Skin of body (tissue), 2 donors: ENCODE results near the gene PARK7. TPM values are rescaled to one million over a fixed set of nuclear protein-coding genes. Genes with fewer than 3 reads are reported as not detected.
A peak's percentile ranks its signal among the peaks of the same experiment; 100 is the strongest.

Experiments used
- DNase-seq: peaks from one replicate; lab custom pipeline; 2025; lab: John Stamatoyannopoulos, UW
- total RNA-seq: library from RNA; depleted of rRNA; stranded (reverse); fragments of >200 nt; gene quantifications from one replicate; pipeline ENCODE4 v1.2.3, GENCODE V29; 2014

Gene PARK7
- total RNA-seq, 1 donor from 2014 or later, result 146 TPM

DNA sequence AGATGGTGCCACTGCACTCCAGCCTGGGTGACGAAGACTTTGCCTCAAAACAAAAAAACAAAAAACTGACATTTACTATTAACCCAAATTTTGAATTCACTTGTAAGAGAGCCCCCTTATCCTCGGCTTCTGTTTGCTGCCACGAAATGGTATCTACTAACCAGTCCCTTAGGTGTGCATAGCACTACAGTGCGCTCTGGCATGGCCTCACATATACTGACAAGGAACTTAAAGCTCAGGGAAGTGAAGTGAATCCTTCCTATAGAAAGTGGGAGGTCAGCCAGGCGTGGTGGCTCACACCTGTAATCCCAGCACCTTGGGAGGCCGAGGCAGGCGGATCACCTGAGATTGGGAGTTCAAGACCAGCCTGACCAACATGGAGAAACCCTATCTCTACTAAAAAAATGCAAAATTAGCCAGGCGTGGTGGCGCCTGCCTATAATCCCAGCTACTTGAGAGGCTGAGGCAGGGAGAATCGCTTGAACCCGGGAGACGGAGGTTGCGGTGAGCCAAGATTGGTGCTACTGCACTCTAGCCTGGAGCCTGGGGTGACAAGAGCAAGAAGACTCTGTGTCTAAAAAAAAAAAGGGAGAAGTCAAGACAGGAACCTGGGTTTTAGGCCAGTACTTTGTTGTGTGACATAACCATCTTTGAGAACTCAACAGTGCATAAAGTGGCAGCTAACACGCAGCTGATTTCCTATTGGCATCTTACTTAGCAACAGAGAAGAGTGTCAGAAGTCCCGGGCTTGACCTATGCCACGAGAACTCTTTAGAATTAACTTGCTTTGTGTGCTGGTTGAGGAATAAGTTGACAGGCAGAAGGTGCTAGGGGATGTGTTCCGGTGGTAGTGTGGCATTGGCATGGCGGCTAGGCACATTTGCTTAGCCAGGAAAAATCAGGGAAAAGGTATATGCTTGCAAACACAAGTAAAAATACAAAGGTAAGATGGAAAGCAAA is 47.8 kb downstream of the PARK7 start:
- DNase-seq, result no peak

DNA sequence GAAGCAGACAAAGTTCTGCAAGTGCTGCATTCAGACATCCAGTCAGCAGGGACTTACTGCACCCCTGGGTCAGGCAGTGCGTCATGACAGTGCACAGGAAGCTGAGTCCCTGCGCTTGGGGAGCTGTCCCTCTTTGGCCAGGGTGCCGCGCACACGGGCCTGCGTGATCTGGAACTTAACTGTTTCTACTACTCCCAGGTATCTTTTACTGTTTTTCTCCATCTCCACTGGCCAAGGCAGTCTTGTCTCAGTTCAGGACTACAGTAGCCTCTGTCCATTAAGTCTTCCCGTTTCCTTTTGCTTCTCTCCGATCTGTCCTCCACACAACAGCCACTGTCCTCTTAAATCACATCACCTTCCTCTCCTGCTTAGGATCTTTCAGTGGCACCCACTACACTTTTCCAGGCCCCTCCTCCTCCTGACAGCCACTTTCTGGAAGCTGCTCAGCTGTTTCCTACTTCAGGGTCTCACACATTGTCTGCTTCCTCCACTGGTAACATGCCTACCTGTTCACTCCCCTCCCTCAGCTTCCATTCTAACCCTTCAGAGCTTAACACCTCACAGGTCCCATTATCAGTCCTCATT is 48.7 kb downstream of the PARK7 start:
- no peak for DNase-seq

DNA sequence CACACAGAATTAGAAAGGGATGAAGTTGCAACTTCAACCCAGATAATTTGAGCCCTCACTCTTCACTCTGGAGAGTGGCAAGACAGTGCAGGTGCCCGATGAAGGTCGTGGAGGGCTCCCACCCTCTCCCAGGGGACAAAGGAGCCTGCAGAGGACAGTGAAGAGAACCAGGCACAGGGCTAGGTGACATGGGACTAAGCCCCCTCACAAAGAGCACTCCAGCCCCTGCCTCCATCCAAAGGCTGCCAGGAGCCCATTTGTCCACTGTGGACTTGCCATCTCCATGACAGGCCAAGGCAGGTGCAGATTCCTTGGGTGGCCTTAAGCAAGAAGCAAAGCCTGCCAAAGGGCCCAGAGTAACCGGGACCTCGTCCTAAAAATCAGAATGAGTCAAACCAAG is 49.5 kb downstream of the PARK7 start:
- no peak for DNase-seq

DNA sequence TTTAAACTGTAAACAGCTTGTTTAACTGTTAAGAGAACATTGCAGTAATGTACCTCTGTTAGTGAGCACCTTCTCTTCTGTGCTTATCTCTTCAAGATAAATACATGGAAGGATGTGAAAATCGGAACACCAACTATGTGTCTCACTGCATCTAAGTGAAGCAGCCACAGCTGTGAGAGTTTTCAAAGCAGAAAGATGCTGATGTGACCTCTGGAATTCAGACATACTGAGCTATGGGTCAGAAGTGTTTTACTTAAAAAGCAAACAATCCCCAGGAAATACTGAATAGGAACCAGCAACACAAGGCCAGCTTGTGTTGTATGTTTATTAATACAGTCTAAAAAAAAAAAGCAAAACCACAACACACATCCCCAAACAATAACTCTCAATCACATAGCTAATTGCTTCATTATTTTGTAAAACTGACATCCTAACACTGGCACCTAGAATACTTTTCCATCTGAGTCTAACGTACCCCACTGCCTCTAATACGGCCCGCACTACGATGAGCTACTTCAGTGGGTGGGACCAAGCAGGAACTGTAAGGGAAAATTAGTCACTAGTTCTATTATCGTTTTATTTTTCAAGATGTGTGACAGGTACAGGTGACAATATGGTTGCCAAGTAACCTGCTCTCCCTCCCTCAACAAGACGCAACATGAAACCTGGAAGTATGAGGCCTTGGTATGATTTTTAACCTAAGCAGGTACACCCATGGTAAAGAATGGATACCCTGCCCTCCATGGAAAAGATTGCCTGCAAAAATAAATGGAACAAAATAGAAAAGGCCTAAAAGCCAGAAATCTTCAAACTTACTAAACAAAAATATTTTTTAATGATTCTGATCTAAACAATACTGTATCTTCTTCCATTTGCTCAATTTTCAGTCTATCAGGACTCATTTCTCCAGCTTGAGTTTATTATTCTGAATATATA is 50.7 kb downstream of the PARK7 start:
- no peak for DNase-seq

DNA sequence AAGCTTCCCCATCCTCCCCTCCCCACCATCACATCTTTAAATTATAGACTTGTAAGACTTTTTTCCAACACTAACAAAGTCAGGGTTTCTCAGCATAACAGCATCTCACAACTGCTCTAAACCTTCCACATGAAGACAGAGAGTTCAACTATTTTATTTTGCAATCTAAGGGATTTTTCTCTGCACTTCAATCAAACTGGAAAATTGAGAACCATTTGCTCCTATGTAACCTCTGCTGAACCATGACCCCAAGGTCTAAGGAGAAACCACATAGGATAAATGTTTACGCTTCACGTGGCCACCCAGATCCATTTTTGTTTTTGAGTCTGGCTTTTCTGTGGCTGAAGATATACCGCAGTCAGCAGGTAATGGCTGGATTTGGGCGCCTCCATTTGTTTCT is 51.4 kb downstream of the PARK7 start:
- DNase-seq, result no peak

DNA sequence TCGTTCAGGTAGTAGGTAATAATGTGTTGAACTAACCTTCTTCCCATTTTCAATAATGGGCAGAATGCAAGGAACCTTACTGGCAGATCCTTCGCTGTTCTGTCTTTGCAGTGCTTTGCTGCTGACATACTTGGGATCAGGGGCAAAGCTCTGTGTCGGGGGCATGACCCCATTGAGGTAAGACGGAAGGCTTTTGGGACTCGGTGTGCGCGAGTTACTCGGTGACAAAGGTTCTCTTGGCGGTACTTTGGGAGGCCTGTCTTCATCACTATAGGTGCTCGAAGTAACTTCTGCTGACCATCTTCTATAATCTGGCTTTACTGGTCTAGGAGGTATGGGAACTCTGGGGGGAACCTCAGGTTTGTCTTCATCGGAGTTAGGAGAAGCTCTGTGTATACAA is 51.9 kb downstream of the PARK7 start:
- DNase-seq, result no peak

DNA sequence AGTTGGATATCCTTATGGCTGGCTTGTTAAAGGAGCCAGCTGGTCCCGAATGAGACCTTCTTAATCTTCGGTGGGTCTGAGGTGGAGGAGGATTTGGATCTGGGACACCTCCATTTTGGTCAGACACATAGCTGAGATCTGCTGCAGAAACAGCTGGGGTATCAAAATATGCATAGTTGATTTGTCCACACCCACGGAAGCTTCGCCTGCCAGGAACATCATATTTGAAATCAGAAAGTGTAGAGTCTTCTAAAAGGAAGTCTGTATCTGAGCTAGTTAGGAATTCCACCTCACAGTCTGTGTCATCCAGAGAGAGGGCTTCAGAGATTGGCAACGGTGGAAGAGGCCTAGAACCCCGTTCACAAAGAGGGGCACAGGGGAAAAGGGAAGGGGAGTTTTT is 52.3 kb downstream of the PARK7 start:
- no peak for DNase-seq

DNA sequence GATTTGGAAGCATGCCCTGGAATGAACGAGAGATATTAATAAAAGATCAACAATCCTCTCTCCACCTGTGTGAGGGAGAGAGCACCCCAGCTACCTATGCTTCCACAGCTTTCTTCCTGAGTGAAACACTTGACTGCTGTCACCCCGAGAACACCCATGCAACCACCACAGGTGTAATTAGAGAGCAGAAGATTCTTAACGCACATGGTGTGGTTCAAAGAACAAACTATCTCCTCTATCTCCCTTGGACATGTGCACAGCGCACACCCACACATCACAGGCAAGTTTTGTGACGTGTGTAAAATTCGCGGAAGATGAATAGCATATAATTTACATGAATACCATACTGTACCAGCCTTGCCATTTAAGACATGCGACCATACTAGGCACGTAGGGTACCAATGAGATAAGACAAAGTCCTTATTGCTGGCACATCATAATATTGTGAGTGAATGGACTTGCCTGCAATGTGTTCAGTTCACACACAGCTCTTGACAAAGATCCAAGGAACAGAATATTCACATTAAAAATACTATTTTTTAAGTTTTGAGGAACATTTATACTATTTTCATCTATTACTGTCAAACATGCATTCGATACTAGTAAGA is 53.0 kb downstream of the PARK7 start:
- DNase-seq, result no peak

DNA sequence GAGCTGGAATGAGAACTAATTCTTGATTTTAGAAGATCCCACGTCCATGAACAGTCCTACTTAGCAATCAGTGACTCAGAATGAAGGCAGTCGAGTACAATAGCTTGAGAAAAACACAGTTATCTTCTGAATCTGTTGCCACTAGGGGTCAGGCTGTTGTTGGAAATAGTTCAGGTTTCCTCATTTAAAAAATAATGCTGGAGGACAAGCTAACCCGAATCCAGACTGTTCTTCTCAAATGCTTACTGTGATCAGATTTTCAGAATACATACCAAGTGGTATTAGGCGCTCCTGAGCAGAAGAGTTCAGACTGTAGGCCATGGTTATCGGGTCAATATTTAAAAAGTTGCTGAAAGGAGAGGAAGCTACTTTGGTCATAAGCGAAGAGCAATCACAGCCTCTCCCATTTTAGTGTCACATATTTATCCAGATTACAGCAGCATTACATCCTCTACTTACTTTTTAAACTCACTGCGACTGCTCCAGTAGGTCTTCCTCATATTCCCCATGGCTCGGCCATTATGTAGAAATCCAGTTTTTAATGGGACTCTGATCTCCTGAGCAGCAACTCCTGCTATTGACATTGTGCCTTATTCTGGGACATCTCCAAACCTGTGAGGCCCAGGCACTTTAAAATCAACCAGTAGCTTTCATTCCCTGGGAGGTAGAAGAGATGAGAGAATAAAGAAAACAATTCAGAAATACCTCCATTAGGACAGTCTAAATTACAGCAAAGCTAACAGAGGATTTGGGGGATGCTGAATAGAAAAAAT is 53.7 kb downstream of the PARK7 start:
- peak; percentile 65 for DNase-seq

DNA sequence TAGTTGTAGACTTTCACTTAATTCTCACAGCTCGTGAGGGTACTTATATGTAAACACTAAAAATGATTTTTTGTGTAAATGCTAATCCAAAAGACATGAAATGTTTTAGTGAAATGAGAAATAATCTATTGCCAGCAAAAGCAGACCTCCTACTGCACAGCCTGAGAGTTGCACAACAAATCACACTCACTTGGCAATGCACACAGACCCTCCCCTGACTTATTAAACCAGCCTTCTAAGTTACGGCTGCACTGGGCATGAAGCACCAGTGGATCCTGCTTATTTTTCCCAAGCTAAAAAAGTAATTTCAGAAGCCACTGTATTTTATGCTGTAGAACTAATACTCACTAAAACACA is 54.3 kb downstream of the PARK7 start:
- DNase-seq, result peak; percentile 10

DNA sequence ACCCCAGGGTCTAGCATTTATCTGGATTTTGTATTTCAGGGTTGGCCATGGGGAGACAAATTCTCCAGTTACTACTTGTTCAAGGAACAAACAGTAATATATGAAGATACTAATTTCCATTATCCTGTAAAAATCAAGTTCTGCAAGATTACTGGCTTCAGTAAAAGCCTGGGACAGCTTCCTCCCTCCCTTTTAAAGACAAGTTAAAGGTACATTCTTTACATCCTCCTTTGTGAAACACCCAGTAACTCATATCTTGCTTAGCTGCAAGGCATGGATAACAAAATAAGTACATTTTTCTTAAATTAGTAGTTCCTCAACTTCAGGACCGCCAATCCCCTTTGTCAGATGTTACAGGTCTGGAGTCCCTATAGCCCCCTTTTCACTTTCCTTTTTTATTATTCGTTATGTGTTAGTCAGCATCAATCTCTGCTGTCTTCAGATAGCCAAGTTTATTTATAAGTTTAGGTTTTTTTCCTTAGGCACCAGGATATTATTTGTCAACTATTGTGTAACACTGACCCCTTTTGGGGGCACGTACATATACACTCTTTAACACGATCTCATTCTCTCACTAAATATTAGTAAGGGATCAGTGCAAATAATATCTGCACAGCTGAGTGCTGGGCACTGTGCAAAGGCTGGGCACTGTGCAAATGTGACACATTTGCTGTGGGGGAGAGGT is 54.8 kb downstream of the PARK7 start:
- DNase-seq, result no peak

DNA sequence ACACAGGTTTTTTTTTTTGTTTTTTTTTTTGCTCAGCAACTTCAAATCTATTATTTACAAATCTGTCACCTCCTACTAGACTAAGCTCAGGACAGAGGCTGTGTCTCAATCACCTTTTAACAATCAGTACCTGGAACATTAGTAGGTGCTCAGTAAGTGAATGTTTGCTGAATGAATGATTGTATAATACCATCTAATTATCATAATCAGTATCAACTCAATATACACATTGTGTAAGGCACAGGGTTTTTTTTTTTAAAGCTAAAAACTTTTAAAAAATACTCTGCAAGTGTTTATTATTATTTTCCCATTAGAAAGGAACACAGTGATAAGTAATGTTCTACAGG is 55.4 kb downstream of the PARK7 start:
- DNase-seq, result no peak

DNA sequence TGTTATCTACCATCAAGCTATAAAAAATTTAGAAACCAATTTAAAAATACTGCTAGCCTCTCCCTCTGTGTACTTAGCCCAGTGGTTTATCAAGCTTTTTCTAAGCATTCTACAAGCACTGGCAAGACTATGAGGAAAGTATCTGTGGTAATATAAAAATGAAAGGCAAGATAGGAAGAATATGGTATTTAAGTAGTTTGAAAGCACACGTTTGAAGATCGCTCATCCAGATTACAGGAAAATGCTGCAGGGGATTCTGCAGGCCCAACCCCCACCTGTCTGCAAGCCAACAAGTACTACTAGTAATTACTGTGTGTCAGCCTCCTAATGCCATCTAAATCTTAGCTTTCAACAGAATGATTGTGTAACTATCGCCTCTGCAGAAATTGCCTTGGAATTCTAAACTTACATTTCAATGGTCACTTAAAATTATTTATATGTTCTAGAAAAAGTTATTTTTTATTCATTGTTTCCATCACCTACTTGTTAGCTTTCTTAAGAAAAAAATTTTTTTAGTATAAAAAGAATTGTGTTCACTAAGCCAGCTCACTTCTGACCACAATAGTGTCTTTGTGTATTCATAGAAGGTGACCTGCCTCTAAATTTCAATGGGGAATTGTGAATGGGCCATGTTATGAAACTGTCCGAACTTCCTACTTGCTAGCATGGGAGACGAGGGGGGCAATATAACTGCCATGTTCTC is 56.1 kb downstream of the PARK7 start:
- DNase-seq, result peak; percentile 7

DNA sequence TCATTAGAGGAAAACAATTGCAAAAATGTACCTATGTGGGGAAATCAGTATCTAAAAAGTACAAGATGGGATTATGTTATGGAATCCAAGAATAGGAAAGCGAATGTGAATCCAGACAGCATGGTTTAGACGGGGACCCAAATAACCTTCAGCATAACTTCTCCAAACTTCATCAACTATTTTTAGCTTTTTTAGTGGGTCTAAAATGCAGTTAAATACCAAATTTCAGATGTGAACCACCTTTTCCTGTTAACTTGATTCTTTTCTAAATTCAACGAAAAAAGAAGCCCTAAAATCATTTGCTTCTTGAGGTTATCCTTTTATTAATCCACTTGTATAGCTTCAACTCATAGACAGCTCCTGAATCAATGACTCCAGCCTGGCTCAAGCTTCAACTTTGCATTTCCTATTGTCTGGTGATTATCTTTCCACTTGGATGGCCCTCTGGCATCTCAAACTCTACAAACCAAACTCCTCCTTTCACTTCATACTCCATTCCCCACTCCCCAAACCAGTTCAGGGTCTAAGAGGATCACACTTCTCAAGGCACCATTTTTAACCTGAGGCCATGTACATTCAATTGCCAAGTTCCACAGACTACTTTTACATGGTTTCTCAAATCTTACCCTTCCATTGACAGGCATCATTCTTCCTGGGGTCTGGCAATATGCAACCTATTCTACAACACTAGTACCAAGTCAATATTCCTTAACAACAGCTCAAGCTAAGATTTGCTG is 57.1 kb downstream of the PARK7 start:
- no peak for DNase-seq

DNA sequence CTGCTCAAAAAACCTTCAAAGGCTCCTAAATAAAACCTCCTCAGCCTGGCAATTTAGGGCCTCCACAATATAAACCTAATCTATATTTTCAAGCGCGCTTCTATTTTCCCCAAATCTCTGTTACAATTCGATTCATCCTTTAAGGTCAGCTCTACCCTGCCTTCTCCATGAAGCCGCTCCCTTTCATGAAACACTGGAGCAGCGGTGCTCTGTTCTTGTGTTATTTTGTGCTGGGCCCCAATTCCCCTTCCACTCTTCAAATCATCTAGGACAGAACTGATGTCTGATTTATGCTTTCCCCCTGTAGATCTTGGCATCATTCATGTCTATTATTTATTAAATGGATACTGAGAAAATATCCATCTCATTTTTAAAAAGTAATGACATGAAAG is 57.7 kb downstream of the PARK7 start:
- DNase-seq, result no peak

DNA sequence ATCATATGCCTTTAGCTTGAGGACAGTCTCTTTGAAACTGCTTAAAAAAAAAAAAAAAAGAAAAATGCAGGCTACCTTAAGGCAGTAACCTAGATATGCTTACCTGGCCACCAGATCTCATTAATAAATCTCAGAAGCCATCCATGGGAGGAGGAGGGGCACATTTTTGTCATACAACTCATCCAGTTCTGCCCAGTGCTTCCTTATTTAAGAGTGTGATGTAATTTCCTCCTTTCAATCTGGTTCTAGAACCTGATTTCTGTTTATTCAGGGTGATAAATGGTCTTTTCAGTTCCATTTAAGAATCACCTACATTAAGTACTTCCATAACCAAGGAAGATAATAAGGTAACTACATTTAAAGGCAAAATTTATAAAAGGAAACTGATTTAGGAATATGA is 58.5 kb downstream of the PARK7 start:
- no peak for DNase-seq

DNA sequence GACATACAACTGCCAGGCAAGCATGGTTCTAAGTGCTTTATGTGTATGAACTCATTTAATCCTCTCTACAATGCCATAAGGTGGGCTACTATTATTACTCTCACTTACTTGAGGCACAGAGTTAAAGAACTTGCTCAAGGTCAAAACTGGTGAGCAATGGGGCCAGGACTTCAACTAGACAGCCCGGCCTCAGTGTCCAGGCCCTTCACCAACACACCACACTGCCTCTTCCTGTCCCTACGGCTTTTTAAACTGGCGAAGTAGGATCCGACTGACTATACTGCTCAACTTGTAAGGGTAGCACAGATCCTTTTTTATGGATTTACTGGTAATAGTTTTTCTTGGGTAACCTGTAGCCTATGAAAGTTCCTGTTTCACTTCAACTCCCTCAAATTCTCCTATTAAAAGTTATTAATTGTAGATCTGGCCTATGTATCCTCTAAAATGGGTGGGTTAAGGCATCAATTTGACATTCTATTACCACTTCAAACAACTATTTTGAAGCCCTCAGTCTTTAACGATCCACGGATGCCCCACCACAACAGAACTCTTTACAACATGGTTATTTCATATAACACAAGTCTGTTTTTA is 60.3 kb downstream of the PARK7 start:
- no peak for DNase-seq
